ENCODE data around the gene TYRO3.

The TYRO3 gene

GRCh38 chr15:41550066-41550775 is 8.8 kb upstream of the TYRO3 start:
- H3K4me3 ChIP-seq (ENCODE audit: control insufficient read depth, low read depth, low read length), result no peak overlapping the region
- no peak for TF ChIP-seq CTCF (IDR thresholded peaks at IDR 0.05; ENCODE audit: control insufficient read depth, insufficient read depth, low read depth, low read length, missing control alignments)
- DNase-seq (ENCODE audit: low read depth), result no peak

- no peak for DNase-seq (ENCODE audit: low read depth)
- H3K4me3 ChIP-seq (ENCODE audit: control insufficient read depth, low read depth, low read length), result no peak overlapping the region
- no peak for TF ChIP-seq CTCF (IDR thresholded peaks at IDR 0.05; ENCODE audit: control insufficient read depth, insufficient read depth, low read depth, low read length, missing control alignments)
These were observed 5.3 kb upstream of the TYRO3 start for GRCh38 chr15:41553731-41554130.

GRCh38 chr15:41554343-41554742 is 4.7 kb upstream of the TYRO3 start:
- H3K4me3 ChIP-seq (ENCODE audit: control insufficient read depth, low read depth, low read length), result no peak overlapping the region
- no peak for TF ChIP-seq CTCF (IDR thresholded peaks at IDR 0.05; ENCODE audit: control insufficient read depth, insufficient read depth, low read depth, low read length, missing control alignments)
- no peak for DNase-seq (ENCODE audit: low read depth)

GRCh38 chr15:41554915-41555314 is 4.1 kb upstream of the TYRO3 start:
- TF ChIP-seq CTCF (IDR thresholded peaks at IDR 0.05; ENCODE audit: control insufficient read depth, insufficient read depth, low read depth, low read length, missing control alignments), result no peak
- H3K4me3 ChIP-seq (ENCODE audit: control insufficient read depth, low read depth, low read length), result no peak overlapping the region
- DNase-seq (ENCODE audit: low read depth), result no peak

GRCh38 chr15:41556677-41557076 is 2.3 kb upstream of the TYRO3 start:
- no peak overlapping the region for H3K4me3 ChIP-seq (ENCODE audit: control insufficient read depth, low read depth, low read length)
- DNase-seq (ENCODE audit: low read depth), result no peak
- TF ChIP-seq CTCF (IDR thresholded peaks at IDR 0.05; ENCODE audit: control insufficient read depth, insufficient read depth, low read depth, low read length, missing control alignments), result no peak

- DNase-seq (ENCODE audit: low read depth), result no peak
- peak overlapping the region; percentile 72 for H3K4me3 ChIP-seq (ENCODE audit: control insufficient read depth, low read depth, low read length)
- TF ChIP-seq CTCF (IDR thresholded peaks at IDR 0.05; ENCODE audit: control insufficient read depth, insufficient read depth, low read depth, low read length, missing control alignments), result peak; percentile 88
These were observed 1.2 kb upstream of the TYRO3 start for GRCh38 chr15:41557673-41558399.

Measured in AG09309 (cell line).